SU-DHL-6 (cell line): Measurements from ENCODE around the gene WDR41.

ENCODE experiments used
- H2AFZ ChIP-seq: fragments of 200-600 bp; sonication (generic); 2 replicates; pipeline ENCODE4 v1.6.1; 2014; ENCODE audit warnings: low read depth, mild to moderate bottlenecking, moderate library complexity, mixed read lengths, antibody characterized with exemption, low read length; ENCODE audit not compliant: severe bottlenecking
- H3F3A ChIP-seq: fragments of 200-600 bp; shearing (Covaris generic); 2 replicates; pipeline ENCODE4 v1.6.0; 2016; ENCODE audit warnings: antibody characterized with exemption, mild to moderate bottlenecking; ENCODE audit not compliant: insufficient read depth
- H3K27ac ChIP-seq: fragments of 200-600 bp; sonication (generic); 2 replicates; pipeline ENCODE4 v1.5.1; 2016; ENCODE audit warnings: low read depth, mild to moderate bottlenecking, low read length, moderate library complexity, mixed read lengths
- H3K27me3 ChIP-seq: fragments of 200-600 bp; sonication (generic), shearing (Covaris generic); 2 replicates; pipeline ENCODE4 v1.6.0; 2014; ENCODE audit warnings: mild to moderate bottlenecking, low read length
- H3K36me3 ChIP-seq: fragments of 200-600 bp; sonication (generic); 2 replicates; pipeline ENCODE4 v1.6.1; 2014; ENCODE audit warnings: mild to moderate bottlenecking, low read length, mixed read lengths
- H3K4me2 ChIP-seq: fragments of 300-600, 200-600 bp; shearing (Covaris generic), sonication (generic); 2 replicates; pipeline ENCODE4 v1.6.0; 2014; ENCODE audit warnings: low read length, low read depth, mild to moderate bottlenecking; ENCODE audit not compliant: poor library complexity, severe bottlenecking
- H3K4me3 ChIP-seq: fragments of 200-600 bp; sonication (generic); 2 replicates; pipeline ENCODE4 v1.5.1; 2014; ENCODE audit warnings: antibody characterized with exemption, low read length, mild to moderate bottlenecking, mixed read lengths; ENCODE audit not compliant: insufficient read depth, poor library complexity, severe bottlenecking
- H3K79me2 ChIP-seq: fragments of 200-600 bp; sonication (generic); 2 replicates; pipeline ENCODE4 v1.6.1; 2014; ENCODE audit warnings: mild to moderate bottlenecking, low read length, moderate library complexity; ENCODE audit not compliant: insufficient read depth
- H3K9ac ChIP-seq: fragments of 200-600 bp; sonication (generic); 2 replicates; pipeline ENCODE4 v1.7.0; 2014; ENCODE audit warnings: mild to moderate bottlenecking, low read length
- H3K9me2 ChIP-seq: fragments of 200-600 bp; sonication (generic); replicated peaks from 2 replicates; pipeline ENCODE4 v1.6.1; 2014; ENCODE audit warnings: low read length; ENCODE audit not compliant: insufficient read depth
- H3K9me3 ChIP-seq: fragments of 200-600 bp; sonication (generic); 2 replicates; pipeline ENCODE4 v1.6.1; 2014; ENCODE audit warnings: low read length, mixed read lengths; ENCODE audit not compliant: insufficient read depth
- H4K20me1 ChIP-seq: fragments of 200-600 bp; sonication (generic); 2 replicates; pipeline ENCODE4 v1.6.1; 2014; ENCODE audit warnings: low read depth, mild to moderate bottlenecking, antibody characterized with exemption, low read length, moderate library complexity, mixed read lengths
- EZH2phosphoT487 ChIP-seq: fragments of 200-600 bp; sonication (generic), shearing (Covaris generic); conservative IDR thresholded peaks from 2 replicates; pipeline ENCODE4 v1.6.1; 2018; ENCODE audit warnings: mild to moderate bottlenecking, antibody characterized with exemption, low read length, moderate library complexity, mixed read lengths
- TF ChIP-seq, protein P1 (sequence below): fragments of 200-600 bp; sonication (generic); IDR thresholded peaks from one replicate; pipeline ENCODE4 v1.5.1; 2017; ENCODE audit warnings: antibody characterized with exemption, mild to moderate bottlenecking, low read length, moderate library complexity; ENCODE audit not compliant: insufficient read depth, poor library complexity, severe bottlenecking

Gene WDR41

DNA sequence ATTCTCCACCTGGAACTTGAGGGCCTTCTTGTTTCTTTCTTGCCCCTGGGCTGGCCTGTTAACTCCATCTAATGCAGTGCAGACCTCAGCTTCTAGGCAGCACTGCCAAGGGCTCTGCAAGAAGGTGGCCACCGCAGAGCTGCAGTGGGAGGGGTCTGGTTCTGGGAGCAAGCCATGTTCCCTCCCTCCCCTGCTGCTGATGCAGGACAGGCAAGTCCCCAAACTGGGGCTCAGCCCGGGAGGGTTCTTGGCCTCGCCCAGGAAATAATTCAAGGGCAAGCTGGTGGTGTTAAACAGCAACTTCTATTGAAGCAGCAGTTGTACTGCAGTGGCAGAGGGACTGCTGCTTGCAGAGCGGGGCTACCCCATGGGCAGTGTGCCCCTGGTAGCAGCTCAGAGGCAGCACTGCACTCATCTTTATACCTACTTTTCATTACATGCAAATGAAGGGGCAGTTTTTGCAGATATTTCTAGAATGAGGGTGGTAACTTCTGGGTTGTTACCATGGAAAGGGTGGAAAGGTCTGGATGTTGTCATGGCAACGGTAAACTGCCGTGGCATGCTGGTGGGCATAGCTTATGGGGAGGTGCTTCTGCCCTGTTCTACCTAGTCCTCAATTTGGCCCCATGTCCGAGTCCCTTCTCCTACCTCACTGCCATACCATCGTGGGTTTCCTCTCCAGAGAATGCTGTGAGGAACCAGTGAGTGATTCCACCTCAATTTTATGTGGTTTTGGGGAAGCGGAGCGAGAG is 82.1 kb downstream of the WDR41 start:
- no peaks in the 10 kb centered on the region for H3F3A ChIP-seq
- H3K9ac ChIP-seq: no peak overlapping the region
- H3K9me3 ChIP-seq: no peaks in the 10 kb centered on the region
- H3K9me2 ChIP-seq: no peaks in the 10 kb centered on the region
- no peak overlapping the region for H3K4me3 ChIP-seq
- no peak overlapping the region for H3K27ac ChIP-seq
- no peaks in the 10 kb centered on the region for H3K36me3 ChIP-seq
- H3K4me2 ChIP-seq: no peak overlapping the region
- H4K20me1 ChIP-seq: no peaks in the 10 kb centered on the region
- TF ChIP-seq, protein P1, sequence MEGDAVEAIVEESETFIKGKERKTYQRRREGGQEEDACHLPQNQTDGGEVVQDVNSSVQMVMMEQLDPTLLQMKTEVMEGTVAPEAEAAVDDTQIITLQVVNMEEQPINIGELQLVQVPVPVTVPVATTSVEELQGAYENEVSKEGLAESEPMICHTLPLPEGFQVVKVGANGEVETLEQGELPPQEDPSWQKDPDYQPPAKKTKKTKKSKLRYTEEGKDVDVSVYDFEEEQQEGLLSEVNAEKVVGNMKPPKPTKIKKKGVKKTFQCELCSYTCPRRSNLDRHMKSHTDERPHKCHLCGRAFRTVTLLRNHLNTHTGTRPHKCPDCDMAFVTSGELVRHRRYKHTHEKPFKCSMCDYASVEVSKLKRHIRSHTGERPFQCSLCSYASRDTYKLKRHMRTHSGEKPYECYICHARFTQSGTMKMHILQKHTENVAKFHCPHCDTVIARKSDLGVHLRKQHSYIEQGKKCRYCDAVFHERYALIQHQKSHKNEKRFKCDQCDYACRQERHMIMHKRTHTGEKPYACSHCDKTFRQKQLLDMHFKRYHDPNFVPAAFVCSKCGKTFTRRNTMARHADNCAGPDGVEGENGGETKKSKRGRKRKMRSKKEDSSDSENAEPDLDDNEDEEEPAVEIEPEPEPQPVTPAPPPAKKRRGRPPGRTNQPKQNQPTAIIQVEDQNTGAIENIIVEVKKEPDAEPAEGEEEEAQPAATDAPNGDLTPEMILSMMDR: no peak
- no peak for TF ChIP-seq EZH2phosphoT487
- H2AFZ ChIP-seq: no peak overlapping the region
- H3K27me3 ChIP-seq: no peaks in the 10 kb centered on the region
- H3K79me2 ChIP-seq: no peaks in the 10 kb centered on the region

DNA sequence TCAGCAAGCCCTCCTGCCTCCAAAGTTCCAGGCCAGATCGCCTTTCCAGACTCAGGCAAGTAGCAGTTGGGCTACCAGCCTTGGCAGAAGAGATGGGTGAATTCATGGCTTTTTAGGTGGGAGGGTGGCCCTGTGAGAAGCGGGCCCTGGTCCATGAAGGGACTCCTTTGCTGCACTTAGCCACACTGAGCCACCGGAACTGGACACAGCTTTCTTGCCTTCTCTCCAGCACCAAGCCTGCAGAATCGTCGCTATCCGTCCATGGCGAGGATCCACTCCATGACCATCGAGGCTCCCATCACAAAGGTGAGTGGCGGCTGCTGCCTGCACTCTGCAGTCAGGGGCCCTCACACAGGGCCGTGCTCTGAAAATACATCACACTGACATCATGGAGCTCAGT is 85.0 kb downstream of the WDR41 start:
- Histone ChIP-seq H3K27ac (no peak overlapping the region), H3K79me2 (no peaks in the 10 kb centered on the region), H3K4me3 (no peak overlapping the region), H3K4me2 (no peak overlapping the region), H3K9me3 (no peaks in the 10 kb centered on the region), H3K27me3 (no peaks in the 10 kb centered on the region), H3K9ac (no peak overlapping the region), H3K9me2 (no peaks in the 10 kb centered on the region), H3F3A (no peaks in the 10 kb centered on the region), H3K36me3 (no peaks in the 10 kb centered on the region), H2AFZ (no peak overlapping the region), H4K20me1 (no peaks in the 10 kb centered on the region)
- TF ChIP-seq, protein P1: no peak
- TF ChIP-seq EZH2phosphoT487: no peak

GRCh38 chr5:77402796-77403195 is 89.3 kb downstream of the WDR41 start:
- Histone ChIP-seq H3K36me3 (no peaks in the 10 kb centered on the region), H3K4me3 (no peak overlapping the region), H3K27me3 (no peaks in the 10 kb centered on the region), H3K79me2 (no peaks in the 10 kb centered on the region), H2AFZ (no peak overlapping the region), H3K9me2 (no peaks in the 10 kb centered on the region), H3F3A (no peaks in the 10 kb centered on the region), H3K4me2 (no peak overlapping the region), H3K27ac (no peak overlapping the region), H3K9ac (no peak overlapping the region), H4K20me1 (no peaks in the 10 kb centered on the region), H3K9me3 (no peaks in the 10 kb centered on the region)
- TF ChIP-seq, protein P1: no peak
- TF ChIP-seq EZH2phosphoT487: no peak
